GM21390 (cell line): ENCODE results near the gene PEX10.

Source experiments
- ATAC-seq: cut with Tn5 transposase; IDR thresholded peaks from one replicate; pipeline ENCODE4 v1.9.1; 2021; ENCODE audit not compliant: unreplicated experiment

Gene PEX10

GRCh38 chr1:2376261-2376741 is 36.1 kb downstream of the PEX10 start:
- no peak for ATAC-seq

GRCh38 chr1:2375923-2376260 is 36.5 kb downstream of the PEX10 start:
- ATAC-seq = no peak

- no peak for ATAC-seq
Observed at GRCh38 chr1:2375246-2375922, 37.0 kb downstream of the PEX10 start.

GRCh38 chr1:2374252-2375155 is 37.9 kb downstream of the PEX10 start:
- no peak for ATAC-seq

- ATAC-seq = no peak
Observed at GRCh38 chr1:2373551-2374251, 38.7 kb downstream of the PEX10 start.

GRCh38 chr1:2372551-2373490 is 39.5 kb downstream of the PEX10 start:
- no peak for ATAC-seq

- ATAC-seq = no peak
Observed at GRCh38 chr1:2368053-2368744, 44.2 kb downstream of the PEX10 start.

GRCh38 chr1:2363847-2364513 is 48.4 kb downstream of the PEX10 start:
- no peak for ATAC-seq

- ATAC-seq = no peak
Observed at GRCh38 chr1:2360588-2361364, 51.6 kb downstream of the PEX10 start.

- ATAC-seq = no peak
Observed at GRCh38 chr1:2358651-2359640, 53.4 kb downstream of the PEX10 start.

GRCh38 chr1:2358072-2358471 is 54.3 kb downstream of the PEX10 start:
- ATAC-seq = no peak

- ATAC-seq = no peak
Observed at GRCh38 chr1:2356911-2357845, 55.2 kb downstream of the PEX10 start.

- no peak for ATAC-seq
Observed at GRCh38 chr1:2356401-2356800, 56.0 kb downstream of the PEX10 start.

GRCh38 chr1:2355373-2356261 is 56.7 kb downstream of the PEX10 start:
- no peak for ATAC-seq
